ENCODE data around the gene RNASE13.

RNASE13 gene

DNA sequence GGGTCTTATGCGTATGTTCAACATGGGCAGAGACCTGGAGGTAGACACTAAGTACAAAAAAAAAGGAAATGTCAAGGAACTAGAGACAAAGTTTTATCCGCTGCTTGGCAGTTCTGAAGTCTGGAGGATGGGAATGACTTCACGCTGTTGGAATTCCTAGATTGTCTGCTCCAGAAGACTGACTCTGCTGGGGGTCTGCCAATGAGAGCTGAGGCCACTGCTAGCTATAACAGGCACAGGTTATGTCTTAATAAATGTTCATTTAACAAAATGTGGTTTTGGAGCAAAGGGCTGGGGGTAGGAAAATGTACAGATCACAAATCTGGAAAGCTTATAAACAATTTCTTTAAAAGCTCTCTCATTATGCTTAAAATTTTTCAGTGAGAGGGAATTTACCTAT lies 28.9 kb upstream of the RNASE13 start:
- no peak for DNase-seq

DNA sequence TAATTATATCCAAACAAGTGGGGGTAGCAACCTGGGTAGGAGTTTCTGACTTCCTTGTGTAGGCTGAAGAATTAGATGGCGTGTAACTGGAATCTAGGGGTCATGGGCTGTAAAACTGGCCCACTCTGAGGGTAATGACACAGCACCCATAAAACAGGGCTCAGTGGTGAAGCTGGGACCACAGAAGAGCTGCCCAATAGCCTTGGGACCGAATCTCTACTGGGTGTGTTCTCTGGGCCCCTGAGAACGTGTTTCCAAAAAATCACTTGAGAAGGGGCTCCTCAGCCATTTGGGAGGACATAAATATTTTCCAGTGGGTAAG lies 26.7 kb upstream of the RNASE13 start:
- no peak for DNase-seq

DNA sequence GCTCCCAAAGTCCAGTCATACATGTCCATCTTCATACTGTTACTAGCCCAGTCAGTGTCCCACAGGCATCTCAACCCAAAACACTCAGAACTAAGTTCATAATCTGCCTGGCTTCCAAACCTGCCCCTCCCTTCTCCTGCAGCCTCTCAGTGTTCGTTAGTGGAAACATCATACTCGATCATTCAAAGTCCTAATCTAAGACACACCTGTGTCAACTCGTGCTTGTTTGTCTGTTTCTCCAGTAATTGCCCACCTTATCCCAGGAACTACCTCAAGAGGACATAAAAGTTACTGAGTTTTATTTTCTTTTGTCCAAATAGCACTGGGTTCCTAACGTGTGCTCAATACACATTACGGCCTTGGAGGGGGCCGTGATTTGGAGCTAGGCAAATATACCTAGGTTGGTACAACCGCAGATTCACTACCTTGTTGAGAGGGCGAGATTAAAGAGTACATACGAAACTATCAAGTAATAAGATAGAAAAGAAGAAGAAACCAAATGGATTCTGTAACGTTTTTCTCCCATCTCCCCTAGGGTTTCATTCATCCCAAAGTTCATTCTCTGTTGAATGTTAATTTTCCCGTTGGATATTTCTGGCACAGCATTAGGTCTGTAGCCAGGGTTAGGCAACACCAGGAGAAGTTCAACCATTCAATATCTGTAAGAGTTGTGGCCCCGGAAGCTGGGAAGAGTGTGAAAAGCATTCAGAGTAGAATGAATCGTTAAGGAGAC lies 26.2 kb upstream of the RNASE13 start:
- DNase-seq, result no peak

DNA sequence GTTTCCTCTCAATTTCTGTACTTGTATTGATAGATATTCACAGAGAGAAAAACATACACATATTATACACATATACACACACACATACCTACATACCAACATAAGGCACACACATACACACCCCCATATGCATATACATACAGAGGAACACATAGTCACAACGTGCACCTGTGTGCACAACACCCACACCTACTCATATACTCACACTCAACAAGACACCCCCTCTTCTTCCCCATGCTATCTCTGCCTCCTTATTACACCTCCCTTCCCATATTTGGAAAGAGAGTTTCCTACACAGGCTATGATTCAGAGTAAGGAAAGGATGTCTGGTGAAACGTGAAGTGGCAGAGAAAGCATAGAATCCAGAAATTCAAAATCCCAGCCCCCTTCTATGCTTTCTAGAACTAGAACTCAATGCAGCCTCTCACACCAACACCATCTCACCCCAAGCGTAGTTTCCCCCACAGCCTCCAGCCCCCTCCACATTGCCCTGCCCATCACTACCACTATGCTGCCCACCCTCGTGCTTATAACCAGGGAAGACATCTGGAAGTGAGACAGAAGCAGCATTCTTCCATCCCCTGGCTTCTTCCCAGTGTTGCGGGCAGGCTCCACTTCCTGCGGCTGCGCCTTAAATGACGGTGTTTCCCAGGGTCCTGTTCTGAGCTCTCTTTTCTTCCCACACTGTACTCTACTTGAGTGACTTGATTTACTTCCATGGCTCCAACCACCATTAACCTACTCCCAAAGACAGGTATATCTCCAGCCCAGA lies 25.4 kb upstream of the RNASE13 start:
- no peak for DNase-seq

DNA sequence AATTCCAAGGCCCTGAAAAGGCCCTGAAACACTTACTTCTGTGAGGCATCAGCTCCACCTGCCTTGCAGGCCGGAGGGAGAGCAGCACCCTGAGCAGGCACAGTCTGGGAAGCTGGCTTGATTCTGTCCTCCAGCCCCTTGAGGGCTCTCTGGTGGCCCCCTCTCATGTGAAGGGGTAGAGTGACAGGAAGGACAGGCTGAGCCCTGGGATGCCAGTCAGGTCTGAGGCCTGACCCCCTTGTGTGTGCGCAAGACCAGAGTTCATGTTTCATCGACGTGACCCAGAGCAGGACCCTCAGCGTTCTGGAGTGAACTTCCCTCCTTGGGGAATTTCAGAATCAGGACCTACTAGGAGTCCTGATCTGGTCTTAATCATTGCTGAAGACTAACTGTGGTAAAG lies 24.3 kb upstream of the RNASE13 start:
- no peak for DNase-seq

DNA sequence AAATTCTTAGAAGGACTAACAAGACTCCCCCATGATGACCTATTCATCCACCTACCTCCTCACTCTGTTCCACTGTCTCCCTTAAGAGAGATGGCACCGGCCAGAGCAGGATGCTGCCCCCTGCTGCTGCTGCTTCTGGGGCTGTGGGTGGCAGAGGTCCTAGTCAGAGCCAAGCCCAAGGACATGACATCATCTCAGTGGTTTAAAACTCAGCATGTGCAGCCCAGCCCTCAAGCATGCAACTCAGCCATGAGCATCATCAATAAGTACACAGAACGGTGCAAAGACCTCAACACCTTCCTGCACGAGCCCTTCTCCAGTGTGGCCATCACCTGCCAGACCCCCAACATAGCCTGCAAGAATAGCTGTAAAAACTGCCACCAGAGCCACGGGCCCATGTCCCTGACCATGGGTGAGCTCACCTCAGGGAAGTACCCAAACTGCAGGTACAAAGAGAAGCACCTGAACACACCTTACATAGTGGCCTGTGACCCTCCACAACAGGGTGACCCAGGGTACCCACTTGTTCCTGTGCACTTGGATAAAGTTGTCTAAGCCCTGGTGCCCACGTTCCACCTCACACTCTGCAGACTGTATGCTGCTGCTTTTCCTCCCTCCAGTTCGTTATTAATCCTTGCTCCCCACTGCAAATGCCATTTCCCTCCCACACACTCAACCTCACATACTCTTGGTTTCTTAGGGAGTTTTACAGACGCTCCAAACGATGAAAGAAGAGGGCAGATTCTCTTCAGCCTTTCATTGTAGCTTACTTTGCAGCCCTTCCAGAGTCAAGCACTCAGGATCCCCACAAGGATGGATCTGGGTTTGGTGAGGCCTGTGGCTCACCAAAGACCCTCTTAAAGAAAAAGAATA lies 23.4 kb upstream of the RNASE13 start, which contains the start of gene RNASE8:
Gene RNASE8, plus strand, starts transcription at position 20 of the 873 bp plus-strand sequence. Its CDS starts 71 bp downstream, at position 91.
- DNase-seq, result no peak

DNA sequence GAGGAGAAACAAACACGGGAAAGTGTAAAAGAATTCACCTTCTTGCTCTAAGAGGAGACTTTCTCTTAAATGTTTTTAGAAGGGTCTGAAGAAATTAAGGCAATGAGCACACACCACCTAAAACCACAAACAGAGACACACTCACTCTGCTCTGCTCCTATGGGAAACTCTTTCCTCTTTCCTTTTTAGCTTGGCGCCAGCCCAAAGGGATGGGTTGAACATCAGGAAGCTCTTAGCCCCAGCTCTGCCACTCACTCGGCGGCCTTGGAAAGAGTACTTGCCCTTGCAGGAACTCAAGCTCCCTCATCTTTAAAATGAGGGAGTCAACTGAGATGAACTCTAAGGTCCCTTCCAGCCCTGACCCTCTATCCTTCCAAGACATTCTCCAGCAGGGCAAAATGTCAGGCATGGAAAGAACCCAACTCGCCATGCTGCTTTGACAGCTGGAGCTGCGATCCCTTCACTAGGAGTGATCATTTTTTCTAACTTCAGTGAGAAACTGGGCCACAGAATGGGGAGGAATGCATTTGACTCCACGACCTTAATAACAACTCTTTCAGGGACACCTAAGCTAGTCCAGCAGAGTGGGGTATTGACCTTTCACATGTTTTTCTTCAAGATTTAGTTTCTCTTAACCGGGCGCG lies 22.0 kb upstream of the RNASE13 start:
- DNase-seq, result no peak

DNA sequence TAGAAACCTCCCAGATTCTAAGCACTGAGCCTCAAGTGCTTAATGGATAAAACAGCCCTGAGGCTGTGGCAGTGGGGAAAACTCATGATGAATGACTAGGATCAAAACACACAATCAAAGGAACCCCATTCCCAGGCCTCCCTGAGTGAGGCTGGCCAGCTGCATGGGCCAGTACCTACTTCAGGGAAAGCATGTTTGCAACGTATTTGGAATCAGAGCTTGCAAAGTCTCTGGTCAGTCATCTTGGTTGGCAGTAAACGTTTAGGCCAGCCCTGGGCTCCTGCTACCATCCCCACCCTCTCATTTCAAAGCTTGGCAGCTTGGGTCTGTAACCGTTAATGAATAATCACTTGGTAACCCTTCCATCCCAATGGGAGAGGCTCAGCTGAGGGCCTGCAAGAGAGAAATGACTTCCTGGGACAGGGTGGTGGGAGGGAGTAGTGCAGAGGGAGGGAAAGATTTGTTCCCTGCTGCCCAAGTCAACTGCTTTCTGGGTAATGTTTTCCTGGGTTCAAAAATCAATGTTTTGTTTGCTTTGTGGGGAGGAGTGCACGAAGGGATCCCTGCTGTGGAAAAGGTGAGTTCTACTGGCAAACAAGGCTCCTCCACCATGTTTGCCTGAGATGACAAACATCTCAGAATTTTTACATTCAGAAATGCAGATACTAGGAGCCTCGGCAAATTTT lies 21.0 kb upstream of the RNASE13 start:
- DNase-seq, result no peak

DNA sequence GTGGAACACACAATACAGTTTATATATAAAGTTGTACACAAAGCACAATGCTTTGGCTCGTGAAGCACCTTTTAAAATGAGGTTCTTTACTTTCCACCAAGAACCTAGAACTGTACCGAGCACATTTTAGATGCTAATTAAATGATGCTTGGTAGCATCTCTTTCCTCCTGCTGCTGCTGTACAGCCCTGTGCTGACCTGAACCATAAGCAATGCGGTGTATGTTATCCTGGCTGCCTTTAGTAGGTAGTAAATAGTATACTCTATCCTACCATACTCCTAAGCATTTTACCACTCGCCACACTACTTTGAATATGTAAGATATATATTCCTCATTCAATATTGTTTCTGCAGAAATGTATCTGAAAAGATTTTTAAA lies 20.1 kb upstream of the RNASE13 start:
- no peak for DNase-seq

DNA sequence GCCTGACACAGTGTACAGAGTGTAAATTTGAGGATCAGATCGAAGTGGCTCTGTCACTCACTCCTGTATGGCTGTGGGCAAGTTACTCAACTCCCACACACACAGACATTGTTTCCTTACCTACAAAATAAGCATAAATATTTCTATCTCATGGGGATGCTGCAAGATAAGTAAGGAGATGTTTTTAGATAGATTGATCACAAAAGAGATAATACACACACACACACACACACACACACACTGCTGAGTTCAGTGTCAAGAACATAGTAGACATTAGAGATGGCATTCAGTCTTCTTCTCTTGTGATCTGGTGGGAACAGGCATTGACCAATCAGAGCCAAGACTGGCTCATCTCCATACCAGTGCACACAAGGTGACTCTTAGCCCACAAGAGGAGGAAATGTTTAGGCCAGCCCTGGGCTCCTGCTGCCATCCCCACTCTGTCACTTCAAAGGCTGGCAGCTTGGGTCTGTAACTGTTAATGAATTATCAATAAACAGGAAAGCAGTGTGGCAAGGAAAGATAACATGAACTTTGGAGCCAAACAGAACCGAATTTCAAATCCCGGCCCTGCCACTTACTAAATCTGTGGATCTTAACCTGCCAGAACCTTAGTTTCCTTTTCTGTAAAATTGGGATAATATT lies 19.6 kb upstream of the RNASE13 start:
- DNase-seq, result no peak

DNA sequence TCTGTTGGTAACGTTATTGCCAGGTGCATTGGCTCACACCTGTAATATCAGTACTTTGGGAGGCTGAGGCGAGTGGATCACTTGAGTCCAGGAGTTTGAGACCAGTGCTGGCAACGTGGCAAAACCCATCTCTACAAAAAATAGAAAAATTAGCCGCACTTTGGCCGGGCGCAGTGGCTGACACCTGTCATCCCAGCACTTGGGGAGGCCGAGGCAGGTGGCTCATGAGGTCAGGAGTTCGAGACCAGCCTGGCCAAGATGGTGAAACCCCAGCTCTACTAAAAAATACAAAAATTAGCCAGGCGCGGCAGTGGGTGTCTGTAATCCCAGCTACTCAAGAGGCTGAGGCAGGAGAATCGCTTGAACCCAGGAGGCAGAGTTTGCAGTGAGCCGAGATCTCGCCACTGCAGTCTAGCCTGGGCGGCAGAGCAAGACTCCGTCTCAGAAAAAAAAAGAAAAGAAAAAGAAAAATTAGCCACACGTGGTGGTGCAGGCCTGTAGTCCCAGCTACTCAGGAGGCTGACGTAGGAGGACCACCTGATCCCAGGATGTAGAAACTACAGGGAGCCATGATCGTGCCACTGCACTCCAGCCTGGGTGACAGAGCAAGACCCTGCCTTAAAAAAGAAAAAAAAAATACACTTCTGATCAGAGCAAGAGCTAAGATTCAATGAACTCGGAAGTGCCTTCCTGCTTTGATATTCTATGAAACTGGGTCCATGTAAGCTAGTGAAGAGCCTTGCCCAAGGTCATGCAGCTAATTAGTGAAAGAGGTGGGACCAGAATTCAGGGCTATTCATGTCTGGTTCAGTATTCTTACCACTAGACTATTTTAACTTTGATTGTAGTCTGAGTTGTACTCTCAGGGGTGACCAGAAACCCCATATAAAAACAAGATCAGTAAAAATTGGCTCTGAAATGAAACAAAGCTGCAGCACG lies 18.8 kb upstream of the RNASE13 start:
- DNase-seq, result no peak

DNA sequence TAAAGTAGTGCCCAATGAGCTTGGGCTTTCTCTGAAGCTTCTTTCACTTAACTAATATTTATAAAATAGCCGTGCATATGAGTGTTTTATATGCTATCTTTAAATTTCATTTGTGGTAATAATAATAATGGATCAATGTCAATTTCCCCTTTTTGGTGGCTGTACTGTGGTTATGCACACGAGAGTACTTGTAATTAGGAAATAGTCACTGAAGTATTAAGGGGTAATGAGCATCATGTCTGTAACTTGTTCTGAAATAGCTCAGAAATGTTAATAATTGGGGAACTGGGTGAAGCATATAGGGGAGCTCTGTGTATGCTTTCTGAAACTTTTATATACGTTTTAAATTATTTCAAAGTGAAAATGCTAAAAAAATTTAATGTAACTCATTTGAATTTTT lies 16.0 kb upstream of the RNASE13 start:
- no peak for DNase-seq

DNA sequence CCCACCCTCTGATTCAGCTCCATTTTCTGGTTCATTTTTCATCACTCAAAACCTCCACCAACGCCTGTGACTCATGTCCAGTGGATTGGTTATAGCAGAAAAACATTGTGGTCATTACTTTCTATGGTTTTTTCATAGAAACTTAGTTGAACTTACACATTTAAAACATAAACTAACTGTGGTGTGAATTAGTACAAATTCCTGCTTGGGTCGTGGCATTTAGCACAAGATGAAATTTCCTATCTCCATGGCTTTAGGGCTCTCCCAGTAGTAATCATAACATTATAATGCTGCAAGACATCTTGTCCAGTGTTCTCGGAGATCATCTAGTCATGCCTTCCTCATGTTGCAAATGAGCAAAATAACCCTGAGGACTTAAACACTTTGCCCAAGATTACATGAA lies 14.7 kb upstream of the RNASE13 start:
- DNase-seq, result no peak

DNA sequence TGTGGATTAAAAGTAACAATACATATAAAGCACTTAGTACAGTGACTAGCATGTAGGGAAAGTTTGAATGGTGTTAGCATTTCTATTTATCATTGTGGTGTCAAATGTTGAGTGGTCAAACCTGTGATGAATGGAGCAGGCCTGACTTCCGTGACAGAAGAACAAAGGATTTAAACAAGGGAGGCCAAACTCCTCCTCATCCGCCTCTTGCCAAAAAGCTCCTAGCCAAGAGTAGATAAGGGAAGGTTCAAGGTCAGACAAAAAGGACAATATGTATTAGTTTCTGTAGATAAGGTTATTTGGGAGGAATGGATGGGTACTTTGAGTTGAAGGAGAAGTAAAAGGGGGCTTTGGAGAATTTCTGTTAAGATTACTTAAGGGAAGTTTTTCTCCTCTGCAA lies 14.0 kb upstream of the RNASE13 start:
- no peak for DNase-seq

DNA sequence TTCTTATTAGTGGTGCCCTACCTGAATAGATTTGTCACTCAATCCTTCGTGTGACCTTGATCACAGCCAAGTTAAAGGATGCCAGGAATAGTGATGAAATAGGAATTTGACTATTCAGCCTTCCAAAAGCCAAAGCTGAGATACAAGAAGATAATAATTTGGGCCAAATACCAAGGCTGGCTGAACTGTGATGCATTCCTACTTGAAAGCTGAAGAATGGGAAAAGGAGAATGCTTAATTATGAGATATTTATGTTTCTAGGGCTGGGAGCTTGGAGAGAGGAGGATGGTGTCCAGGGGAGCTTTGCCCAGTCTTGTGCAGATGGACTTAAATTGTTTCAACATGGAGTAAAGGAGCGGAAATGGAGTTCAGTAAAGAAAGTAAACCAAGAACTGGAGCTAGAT lies 12.8 kb upstream of the RNASE13 start:
- DNase-seq, result no peak

DNA sequence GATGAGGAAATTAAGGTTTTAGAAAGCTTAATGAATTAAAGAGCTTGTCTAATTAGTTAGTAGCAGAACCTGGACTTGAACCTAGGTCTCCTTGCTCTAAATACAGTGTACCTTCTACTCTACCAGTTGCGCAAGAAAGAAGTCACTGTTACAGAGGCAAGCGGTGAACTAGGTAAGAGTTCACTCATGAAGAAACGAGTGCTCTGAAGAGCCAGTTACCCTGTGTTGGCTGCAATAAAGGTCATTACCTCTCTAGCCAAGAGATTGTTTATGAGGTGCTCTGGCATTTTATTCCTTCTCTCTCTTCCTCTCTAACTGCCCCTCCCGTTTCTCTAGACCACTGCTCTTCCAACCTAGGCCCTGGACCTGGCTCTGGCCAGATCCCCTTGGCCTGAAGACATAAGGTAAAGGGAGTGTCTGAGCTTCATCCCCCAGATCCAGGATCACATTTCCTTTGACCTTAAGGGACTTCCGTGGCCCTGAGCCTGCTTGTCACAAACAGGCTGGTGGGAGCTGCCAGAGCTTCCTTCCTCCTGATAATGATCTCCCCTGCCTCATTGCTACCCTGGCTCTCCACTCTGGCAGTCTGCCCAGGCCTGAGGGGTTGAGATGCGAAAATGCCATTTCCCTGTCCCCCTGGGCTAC lies 9.5 kb upstream of the RNASE13 start:
- DNase-seq, result peak; percentile 20

DNA sequence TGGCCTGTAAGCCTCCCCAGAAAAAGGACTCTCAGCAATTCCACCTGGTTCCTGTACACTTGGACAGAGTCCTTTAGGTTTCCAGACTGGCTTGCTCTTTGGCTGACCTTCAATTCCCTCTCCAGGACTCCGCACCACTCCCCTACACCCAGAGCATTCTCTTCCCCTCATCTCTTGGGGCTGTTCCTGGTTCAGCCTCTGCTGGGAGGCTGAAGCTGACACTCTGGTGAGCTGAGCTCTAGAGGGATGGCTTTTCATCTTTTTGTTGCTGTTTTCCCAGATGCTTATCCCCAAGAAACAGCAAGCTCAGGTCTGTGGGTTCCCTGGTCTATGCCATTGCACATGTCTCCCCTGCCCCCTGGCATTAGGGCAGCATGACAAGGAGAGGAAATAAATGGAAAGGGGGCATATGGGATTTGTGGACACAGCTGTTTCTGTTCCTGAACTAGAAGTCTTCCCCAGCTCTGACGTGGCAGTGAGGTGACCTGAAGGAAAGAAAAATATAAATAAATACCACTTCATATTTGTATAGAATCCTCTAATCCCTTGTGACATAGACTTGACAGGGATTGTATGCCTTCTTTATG lies 8.9 kb upstream of the RNASE13 start:
- DNase-seq, result peak; percentile 2

DNA sequence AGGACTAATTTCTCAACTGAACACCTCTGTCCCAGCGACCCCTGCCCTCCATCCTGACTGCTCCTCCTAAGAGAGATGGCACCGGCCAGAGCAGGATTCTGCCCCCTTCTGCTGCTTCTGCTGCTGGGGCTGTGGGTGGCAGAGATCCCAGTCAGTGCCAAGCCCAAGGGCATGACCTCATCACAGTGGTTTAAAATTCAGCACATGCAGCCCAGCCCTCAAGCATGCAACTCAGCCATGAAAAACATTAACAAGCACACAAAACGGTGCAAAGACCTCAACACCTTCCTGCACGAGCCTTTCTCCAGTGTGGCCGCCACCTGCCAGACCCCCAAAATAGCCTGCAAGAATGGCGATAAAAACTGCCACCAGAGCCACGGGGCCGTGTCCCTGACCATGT lies 8.3 kb upstream of the RNASE13 start:
- DNase-seq, result no peak

DNA sequence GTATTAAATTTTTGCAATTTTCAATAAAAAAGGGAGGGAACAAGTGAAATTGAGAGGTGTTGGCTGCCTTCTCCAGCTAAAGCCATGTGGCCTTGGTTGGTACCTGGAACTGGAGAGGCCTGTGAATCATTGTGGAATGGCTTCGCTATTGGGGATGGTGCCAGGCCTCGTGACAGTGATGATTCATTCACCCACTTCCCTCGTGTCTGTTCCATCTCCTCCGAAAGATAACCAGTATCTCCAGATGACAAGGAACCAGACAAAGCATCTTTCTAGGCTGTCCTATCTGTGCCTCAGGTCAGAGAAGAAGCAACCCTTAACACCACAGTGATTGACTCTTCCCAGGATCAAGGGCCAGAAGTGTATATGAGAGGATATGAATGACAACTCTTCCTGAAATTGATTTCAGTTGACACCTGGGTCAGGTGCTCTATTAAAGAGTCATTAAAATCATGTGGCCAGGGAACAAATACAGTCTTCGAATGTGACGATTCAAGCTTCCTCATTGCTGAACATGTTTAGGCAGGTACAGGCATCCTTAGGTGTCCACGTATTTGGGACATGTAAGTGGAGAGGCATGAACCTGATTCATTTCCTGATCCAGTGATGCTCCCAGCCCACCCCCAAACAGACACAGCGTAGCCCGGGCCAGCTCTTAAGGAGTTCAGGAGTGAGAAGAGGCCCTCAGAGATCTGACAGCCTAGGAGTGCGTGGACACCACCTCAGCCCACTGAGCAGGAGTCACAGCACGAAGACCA lies 7.2 kb upstream of the RNASE13 start, which contains the start of gene RNASE7:
Gene RNASE7, plus strand, starts transcription at position 687 of the 758 bp plus-strand sequence. CDS start 631 bp downstream, outside the sequence.
- DNase-seq, result peak; percentile 1

Measured in DMS153 (cell line).